GM12874 (cell line): ENCODE data around the gene FIBCD1.

Source experiments
- TF ChIP-seq, protein P1 (sequence below): IDR thresholded peaks from 2 replicates; pipeline ENCODE4 v1.5.1; 2011; ENCODE audit warnings: low read depth, mild to moderate bottlenecking, control low read depth, low read length, moderate library complexity; ENCODE audit not compliant: insufficient read depth

Gene FIBCD1

DNA sequence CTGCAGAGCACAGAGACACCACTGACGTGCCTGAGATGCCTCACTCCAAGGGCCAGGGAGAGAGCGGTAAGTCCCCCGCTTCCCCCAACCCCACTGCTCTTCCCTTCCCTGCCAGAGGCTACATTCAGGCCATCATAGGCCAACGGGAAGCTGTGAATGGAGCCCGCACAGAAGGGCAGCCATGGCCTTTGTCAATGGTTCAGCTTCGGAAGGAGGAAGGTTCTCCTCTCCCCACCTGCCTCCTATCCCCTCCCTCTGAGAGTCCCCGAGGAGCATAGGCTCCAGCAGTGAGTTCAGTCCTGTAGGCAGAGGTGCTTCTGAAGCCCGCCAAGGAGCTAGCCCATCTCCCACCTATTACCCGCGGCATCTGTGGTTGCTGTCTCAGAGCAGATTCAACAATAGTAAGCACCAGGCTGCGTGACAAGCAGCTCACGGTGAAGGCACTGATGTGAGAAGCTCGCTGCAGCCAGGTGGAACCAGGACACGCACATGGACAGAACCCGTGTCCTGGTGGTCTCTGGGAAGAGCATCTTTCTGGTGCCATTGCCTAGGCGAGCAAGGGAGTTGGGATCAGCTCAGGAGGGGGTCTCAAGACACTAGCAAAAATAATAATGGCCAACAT lies 58.3 kb downstream of the FIBCD1 start:
- TF ChIP-seq, protein P1, sequence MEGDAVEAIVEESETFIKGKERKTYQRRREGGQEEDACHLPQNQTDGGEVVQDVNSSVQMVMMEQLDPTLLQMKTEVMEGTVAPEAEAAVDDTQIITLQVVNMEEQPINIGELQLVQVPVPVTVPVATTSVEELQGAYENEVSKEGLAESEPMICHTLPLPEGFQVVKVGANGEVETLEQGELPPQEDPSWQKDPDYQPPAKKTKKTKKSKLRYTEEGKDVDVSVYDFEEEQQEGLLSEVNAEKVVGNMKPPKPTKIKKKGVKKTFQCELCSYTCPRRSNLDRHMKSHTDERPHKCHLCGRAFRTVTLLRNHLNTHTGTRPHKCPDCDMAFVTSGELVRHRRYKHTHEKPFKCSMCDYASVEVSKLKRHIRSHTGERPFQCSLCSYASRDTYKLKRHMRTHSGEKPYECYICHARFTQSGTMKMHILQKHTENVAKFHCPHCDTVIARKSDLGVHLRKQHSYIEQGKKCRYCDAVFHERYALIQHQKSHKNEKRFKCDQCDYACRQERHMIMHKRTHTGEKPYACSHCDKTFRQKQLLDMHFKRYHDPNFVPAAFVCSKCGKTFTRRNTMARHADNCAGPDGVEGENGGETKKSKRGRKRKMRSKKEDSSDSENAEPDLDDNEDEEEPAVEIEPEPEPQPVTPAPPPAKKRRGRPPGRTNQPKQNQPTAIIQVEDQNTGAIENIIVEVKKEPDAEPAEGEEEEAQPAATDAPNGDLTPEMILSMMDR, result no peak

DNA sequence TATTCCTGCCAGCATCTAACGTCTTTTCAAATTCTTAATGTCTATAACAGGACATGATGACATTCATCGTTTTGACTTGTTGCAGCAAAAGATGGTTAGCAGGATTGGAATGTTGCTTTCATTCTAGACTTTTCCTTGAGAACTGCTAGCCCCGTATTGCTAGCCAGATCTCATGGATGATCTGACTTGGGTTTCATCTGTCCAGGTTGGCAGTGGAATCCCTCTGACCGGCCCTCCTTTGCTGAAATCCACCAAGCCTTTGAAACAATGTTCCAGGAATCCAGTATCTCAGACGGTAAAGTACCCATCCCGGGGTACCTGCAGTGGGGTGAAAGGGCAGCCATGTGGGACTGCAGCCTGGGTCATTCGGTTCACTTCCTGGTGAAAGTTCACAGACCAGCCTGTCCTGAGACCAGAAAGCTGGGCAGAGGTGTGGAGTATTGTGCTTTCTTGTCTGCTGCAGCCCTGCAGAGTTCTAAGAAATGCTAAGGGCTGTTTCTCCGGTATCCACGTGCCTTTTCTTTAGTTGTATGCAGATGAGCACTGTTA lies 59.1 kb downstream of the FIBCD1 start:
- TF ChIP-seq, protein P1, result no peak

DNA sequence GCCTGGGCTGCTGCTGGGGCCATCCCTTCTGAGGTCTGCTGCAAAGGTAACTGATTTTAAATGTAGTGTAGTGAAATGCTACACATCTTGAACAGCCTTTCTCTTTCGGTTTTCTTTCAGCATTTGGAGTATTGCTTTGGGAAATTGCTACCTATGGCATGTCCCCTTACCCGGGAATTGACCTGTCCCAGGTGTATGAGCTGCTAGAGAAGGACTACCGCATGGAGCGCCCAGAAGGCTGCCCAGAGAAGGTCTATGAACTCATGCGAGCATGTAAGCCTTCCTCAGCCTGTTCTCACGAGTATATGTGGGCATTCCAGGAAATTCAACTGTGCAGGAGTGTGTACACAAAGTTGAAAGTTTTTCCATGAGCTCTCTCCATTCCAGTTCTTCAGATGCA lies 60.8 kb downstream of the FIBCD1 start:
- TF ChIP-seq, protein P1, result no peak

DNA sequence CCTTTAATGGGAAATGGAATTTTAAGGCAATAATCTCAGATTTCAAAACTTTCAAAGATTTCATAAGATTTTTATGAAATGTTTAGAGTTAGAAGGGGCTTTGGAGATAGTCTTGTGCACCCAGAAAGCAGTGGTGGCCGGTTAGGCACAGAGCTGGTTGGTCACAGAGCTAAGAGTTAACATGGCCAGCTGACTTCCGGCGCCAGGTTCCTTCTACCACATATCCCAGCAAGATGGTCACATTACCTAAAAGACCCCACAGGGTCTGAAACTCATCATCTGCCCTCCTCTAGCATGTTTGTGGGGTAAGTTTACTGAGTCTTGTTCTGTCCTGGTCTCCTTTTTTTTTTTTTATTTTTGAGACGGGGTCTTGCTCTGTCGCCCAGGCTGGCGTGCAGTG lies 61.7 kb downstream of the FIBCD1 start:
- TF ChIP-seq, protein P1, result no peak

DNA sequence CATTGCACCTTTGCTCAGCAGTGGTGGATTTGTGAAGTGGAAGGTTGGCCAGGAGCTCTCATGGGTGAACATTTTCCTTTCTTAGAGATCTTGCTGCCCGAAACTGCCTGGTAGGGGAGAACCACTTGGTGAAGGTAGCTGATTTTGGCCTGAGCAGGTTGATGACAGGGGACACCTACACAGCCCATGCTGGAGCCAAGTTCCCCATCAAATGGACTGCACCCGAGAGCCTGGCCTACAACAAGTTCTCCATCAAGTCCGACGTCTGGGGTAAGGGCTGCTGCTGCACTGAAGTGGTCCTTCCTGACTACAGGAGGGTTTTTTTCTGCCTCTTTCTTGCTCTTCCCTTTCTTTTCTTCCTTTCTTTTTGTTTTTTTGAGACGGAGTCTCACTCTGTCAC lies 64.3 kb downstream of the FIBCD1 start:
- TF ChIP-seq, protein P1, result no peak

DNA sequence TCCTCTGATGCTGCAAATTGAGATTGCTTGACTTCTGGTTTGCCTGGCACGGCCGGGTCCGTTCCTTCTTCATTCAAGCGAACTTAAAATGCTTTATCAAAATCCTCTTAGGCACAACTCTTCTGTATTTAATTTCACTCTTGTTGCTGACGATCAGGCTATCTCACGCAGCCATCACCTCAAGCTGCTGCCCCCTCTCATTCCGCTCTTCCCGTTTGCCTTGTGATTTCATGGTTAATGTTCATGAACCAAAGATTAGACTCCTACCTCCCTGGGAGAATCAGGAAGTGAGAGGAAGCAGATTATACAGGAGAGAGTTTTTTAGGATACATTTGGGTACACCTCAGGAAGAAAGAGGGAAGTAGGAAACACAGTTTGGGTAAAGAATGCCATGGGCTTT lies 65.1 kb downstream of the FIBCD1 start:
- TF ChIP-seq, protein P1, result no peak

DNA sequence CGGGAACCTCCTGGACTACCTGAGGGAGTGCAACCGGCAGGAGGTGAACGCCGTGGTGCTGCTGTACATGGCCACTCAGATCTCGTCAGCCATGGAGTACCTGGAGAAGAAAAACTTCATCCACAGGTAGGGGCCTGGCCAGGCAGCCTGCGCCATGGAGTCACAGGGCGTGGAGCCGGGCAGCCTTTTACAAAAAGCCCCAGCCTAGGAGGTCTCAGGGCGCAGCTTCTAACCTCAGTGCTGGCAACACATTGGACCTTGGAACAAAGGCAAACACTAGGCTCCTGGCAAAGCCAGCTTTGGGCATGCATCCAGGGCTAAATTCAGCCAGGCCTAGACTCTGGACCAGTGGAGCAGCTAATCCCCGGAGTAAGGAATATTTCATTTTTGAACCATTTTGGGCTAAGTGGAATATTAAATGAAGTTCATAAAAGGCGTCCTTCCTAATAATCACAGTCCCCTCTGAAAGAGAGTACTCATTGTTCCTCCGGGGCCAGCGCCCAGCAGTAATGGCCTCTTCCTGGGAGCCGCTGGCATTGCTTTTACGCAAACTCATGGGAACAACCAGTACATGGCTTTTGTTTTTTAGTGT lies 66.0 kb downstream of the FIBCD1 start:
- TF ChIP-seq, protein P1, result no peak
